ENCODE measurements around the gene MNT. TPM values are rescaled to one million over a fixed set of nuclear protein-coding genes. Genes with fewer than 3 reads are reported as not detected.

Gene MNT
- total RNA-seq, 1 experiment from 2014 or later: 38.9 TPM

DNA sequence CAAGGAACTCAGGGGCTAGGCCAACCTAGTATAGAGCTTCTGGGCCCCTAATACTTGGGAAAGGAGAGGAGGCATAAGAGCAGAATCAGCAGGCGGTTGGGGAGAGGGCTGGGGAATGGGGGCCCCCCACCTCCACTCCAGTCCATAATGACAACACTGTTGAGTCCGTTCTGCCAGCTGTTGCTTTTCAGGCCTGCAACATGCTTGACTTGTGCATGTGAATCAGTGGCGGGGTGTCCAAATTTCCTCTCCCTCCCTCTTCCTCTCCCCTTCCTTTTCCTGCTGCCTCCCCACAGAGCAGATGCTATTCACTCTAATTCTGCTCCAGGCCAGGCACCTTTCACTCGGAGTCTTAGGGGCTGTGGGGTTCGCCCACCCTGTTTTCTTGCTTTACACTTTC lies 31.8 kb downstream of the MNT start:
- no peak overlapping the region for H3K4me2 ChIP-seq (ENCODE audit: insufficient read depth, insufficient read length, low read length)
- H3K56ac ChIP-seq (ENCODE audit: insufficient read length, low read depth, low read length): no peak overlapping the region
- no peak overlapping the region for H3T11ph ChIP-seq (ENCODE audit: low read length)
- TF ChIP-seq CTCF (conservative IDR thresholded peaks at IDR 0.05): no peak
- H2BK120ac ChIP-seq (ENCODE audit: low read depth, low read length, poor library complexity, severe bottlenecking): no peak overlapping the region
- Mint-ChIP-seq H3K27me3 (ENCODE audit: low read depth) (no peaks in the 10 kb centered on the region), H3K27ac (no peak overlapping the region; a peak in 1 of 7 replicates), H3K9me3 (no peaks in the 10 kb centered on the region), H3K4me1 (peaks cover 15 to 18% of the 10 kb centered on the region in 2 experiments), H3K4me3 (no peak overlapping the region), H3K36me3 (ENCODE audit: insufficient read depth in 1 of 3, low read depth in 3 of 3) (peaks cover 0 to 16% (median 8%) of the 10 kb centered on the region in 3 experiments; a peak in 5 of 7 replicates)
- no peak overlapping the region for H2BK5ac ChIP-seq (ENCODE audit: insufficient read length, low read length)
- no peak overlapping the region for H4K5ac ChIP-seq (ENCODE audit: insufficient read length, low read depth, low read length)
- no peak overlapping the region for H2BK12ac ChIP-seq (ENCODE audit: insufficient read length, low read depth, low read length)
- no peak overlapping the region for H2AFZ ChIP-seq (ENCODE audit: low read length)
- no peaks in the 10 kb centered on the region for H3K4me1 ChIP-seq (ENCODE audit: insufficient read depth, low read length)
- no peak overlapping the region for H2BK15ac ChIP-seq (ENCODE audit: low read depth, low read length)
- no peak overlapping the region for H4K8ac ChIP-seq (replicated peaks; ENCODE audit: insufficient read length, low read depth, low read length)
- H3K18ac ChIP-seq (ENCODE audit: insufficient read length, low read depth, low read length): no peak overlapping the region
- no peaks in the 10 kb centered on the region for H3K23me2 ChIP-seq (ENCODE audit: insufficient read length, low read depth, low read length, poor library complexity, severe bottlenecking)
- no peak overlapping the region for H2AK5ac ChIP-seq (ENCODE audit: insufficient read length, low read length)
- no peak overlapping the region for H3K27ac ChIP-seq (ENCODE audit: insufficient read length, low read depth, low read length)
- no peak overlapping the region for H3K9ac ChIP-seq (ENCODE audit: extremely low read depth, insufficient read length, low read length)
- WGBS (ENCODE audit: extremely low coverage, insufficient read length, low lambda C conversion rate): no CpG with 5 or more reads among the region's 5 CpGs
- H3K79me1 ChIP-seq (ENCODE audit: insufficient read depth, low read depth, low read length, poor library complexity, severe bottlenecking): no peaks in the 10 kb centered on the region
- no peak for DNase-seq
- no peak overlapping the region for H3K23ac ChIP-seq (ENCODE audit: insufficient read length, low read depth, low read length)
- no peak overlapping the region for H3K4ac ChIP-seq (ENCODE audit: low read depth, low read length)
- no peak overlapping the region for H3K14ac ChIP-seq (ENCODE audit: insufficient read depth, low read length)
- H4K91ac ChIP-seq (ENCODE audit: insufficient read length, low read depth, low read length): no peak overlapping the region
- no peak overlapping the region for H2BK20ac ChIP-seq (ENCODE audit: low read depth, low read length, poor library complexity, severe bottlenecking)
- no peaks in the 10 kb centered on the region for H3K27me3 ChIP-seq (ENCODE audit: insufficient read depth, low read length)
- no peaks in the 10 kb centered on the region for H3K79me2 ChIP-seq (ENCODE audit: insufficient read depth, low read length)
- no peaks in the 10 kb centered on the region for H3K9me3 ChIP-seq (ENCODE audit: control insufficient read depth, low read depth, low read length)
- H4K20me1 ChIP-seq (ENCODE audit: control insufficient read depth, insufficient read depth, insufficient read length): no peaks in the 10 kb centered on the region

All from H9 (cell line).